ENCODE measurements around the gene PIWIL4. TPM values are rescaled to one million over a fixed set of nuclear protein-coding genes. Genes with fewer than 3 reads are reported as not detected.

Gene PIWIL4
- total RNA-seq, 1 donor from 2014 or later, result 4.5 TPM

DNA sequence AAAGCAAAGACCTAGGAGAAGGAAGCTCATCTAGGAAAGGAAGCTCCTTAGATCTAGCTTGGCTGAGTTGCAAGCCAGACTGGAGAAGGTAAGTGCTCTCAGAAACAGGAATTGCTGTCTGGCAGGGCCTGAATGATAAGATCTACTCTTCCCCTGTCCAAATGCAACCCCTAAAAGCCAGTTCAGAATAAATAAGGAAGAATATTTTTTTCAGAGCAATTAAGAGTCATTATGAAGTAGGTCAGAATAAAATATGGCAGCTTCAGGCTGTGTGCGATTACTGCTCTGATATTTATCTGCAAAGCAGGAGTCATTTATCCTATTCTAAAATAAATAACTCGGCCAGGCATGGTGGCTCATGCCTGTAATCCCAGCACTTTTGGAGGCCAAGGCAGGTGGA, 82.1 kb downstream of the PIWIL4 start:
- intact Hi-C loops (cut with DNase I), result no loop called here

DNA sequence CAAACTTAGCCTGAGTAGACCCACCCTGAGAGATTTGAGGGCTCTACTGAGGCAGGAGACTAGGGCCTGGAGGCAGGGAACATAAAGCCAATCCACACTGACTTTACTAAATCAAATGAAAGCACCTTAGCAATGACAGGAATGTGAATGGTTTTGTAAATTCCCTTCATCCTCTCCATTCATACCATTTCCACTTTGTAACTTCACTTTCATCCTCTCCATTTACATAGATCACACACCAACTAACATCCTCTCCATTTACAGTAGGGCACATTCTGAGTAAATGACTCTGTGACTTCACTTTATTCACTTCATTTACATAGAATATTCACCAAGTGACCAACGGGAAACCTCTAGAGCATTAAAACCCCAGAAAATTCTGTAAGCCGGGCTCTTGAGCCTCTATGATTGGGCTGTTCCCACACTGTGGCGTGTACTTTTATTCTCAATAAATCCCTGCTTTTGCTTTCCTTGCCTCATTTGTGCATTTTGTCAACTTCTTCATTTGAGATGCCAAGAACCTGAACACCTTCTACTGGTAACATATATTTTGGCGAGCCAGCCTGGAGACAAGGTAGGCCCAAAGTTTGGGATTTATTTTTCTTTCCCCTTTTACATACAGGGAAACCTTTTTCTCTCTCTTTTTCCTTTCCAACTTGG, 82.9 kb downstream of the PIWIL4 start:
- H3K36me3 ChIP-seq, result no peaks in the 10 kb centered on the region
- no peak overlapping the region for H3K27ac ChIP-seq
- no peaks in the 10 kb centered on the region for H3K27me3 ChIP-seq
- TF ChIP-seq, protein P1, sequence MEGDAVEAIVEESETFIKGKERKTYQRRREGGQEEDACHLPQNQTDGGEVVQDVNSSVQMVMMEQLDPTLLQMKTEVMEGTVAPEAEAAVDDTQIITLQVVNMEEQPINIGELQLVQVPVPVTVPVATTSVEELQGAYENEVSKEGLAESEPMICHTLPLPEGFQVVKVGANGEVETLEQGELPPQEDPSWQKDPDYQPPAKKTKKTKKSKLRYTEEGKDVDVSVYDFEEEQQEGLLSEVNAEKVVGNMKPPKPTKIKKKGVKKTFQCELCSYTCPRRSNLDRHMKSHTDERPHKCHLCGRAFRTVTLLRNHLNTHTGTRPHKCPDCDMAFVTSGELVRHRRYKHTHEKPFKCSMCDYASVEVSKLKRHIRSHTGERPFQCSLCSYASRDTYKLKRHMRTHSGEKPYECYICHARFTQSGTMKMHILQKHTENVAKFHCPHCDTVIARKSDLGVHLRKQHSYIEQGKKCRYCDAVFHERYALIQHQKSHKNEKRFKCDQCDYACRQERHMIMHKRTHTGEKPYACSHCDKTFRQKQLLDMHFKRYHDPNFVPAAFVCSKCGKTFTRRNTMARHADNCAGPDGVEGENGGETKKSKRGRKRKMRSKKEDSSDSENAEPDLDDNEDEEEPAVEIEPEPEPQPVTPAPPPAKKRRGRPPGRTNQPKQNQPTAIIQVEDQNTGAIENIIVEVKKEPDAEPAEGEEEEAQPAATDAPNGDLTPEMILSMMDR (IDR thresholded peaks at IDR 0.05), result no peak
- H3K9me3 ChIP-seq, result no peaks in the 10 kb centered on the region
- no peak for DNase-seq (ENCODE audit: low spot score in 2 of 2)
- no peaks in the 10 kb centered on the region for H3K4me1 ChIP-seq
- no peak overlapping the region for H3K4me3 ChIP-seq
- intact Hi-C loops (cut with DNase I), result no loop called here

More for the DNA sequence above, 82.1 kb downstream of the PIWIL4 start:
- no peak overlapping the region for H3K4me3 ChIP-seq
- no peak for DNase-seq (ENCODE audit: low spot score in 2 of 2)
- H3K27ac ChIP-seq, result no peak overlapping the region
- no peaks in the 10 kb centered on the region for H3K27me3 ChIP-seq
- TF ChIP-seq, protein P1 (IDR thresholded peaks at IDR 0.05), result no peak
- no peaks in the 10 kb centered on the region for H3K4me1 ChIP-seq
- H3K36me3 ChIP-seq, result no peaks in the 10 kb centered on the region
- no peaks in the 10 kb centered on the region for H3K9me3 ChIP-seq

GRCh38 chr11:94650756-94651155, 83.6 kb downstream of the PIWIL4 start:
- Histone ChIP-seq H3K9me3 (no peaks in the 10 kb centered on the region), H3K36me3 (no peaks in the 10 kb centered on the region), H3K4me1 (no peaks in the 10 kb centered on the region), H3K27ac (no peak overlapping the region), H3K27me3 (no peaks in the 10 kb centered on the region), H3K4me3 (no peak overlapping the region)
- DNase-seq (ENCODE audit: low spot score in 2 of 2), result peak in 1 of 2 donors; percentile 71
- TF ChIP-seq, protein P1 (IDR thresholded peaks at IDR 0.05), result no peak
- intact Hi-C loops (cut with DNase I), result no loop called here

DNA sequence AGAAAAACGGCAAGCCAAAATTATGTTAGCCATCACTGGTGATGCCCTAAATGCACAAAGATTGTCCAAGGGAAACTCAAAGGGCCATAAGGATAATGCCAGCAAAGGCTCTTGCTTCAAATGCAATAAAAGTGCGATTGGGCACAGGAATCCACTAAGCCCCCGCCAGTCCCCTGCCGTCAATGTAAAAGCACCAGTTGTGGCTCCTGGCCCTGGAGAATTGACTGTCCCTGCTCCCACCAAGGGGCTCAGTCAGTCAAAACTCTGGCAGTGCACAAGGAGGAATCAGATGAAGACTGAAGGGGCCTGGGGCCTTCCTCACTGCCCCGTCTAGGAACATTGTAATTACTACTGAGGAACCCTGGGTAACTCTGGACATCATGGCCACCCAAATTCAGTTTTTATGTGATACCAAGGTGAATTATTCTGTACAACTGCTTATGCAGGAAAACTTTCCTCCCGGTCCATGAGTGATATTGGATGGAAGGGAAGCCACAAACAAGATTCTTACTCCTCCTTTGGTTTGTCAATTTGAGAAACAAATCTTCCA, 85.6 kb downstream of the PIWIL4 start:
- no peaks in the 10 kb centered on the region for H3K9me3 ChIP-seq
- H3K27me3 ChIP-seq, result no peaks in the 10 kb centered on the region
- H3K4me3 ChIP-seq, result no peak overlapping the region
- H3K27ac ChIP-seq, result no peak overlapping the region
- no peak for DNase-seq (ENCODE audit: low spot score in 2 of 2)
- intact Hi-C loops (cut with DNase I), result no loop called here
- no peaks in the 10 kb centered on the region for H3K4me1 ChIP-seq
- TF ChIP-seq, protein P1 (IDR thresholded peaks at IDR 0.05), result no peak
- no peaks in the 10 kb centered on the region for H3K36me3 ChIP-seq

DNA sequence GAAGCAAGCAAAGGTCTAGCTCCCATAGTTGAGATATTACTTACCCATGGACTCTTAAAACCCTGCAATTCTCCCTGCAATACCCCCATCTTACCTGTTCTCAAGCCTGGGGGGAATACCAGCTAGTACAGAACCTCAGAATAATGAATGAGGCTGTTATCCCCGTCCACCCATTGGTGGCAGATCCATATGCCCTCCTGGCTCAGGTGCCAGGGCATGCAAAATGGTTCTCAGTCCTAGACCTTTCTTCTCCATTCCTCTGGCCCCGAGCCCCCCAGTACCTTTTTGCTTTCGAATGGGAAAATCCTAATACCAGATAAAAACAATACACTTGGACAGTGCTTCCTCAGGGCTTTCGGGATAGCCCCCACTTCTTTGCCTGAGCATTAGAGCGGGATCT, 86.4 kb downstream of the PIWIL4 start:
- Histone ChIP-seq H3K4me1 (no peaks in the 10 kb centered on the region), H3K36me3 (no peaks in the 10 kb centered on the region), H3K27ac (no peak overlapping the region), H3K9me3 (no peaks in the 10 kb centered on the region), H3K27me3 (no peaks in the 10 kb centered on the region), H3K4me3 (no peak overlapping the region)
- TF ChIP-seq, protein P1 (IDR thresholded peaks at IDR 0.05), result no peak
- no peak for DNase-seq (ENCODE audit: low spot score in 2 of 2)
- intact Hi-C loops (cut with DNase I), result no loop called here
